Camera-type eye (tissue), 1 donor: ENCODE measurements around the gene XAGE2. TPM values are rescaled to one million over a fixed set of nuclear protein-coding genes. Genes with fewer than 3 reads are reported as not detected.

Source experiments
- total RNA-seq: library from RNA; depleted of rRNA; stranded (reverse); fragments of >200 nt; gene quantifications from one replicate; pipeline ENCODE4 v1.2.3, GENCODE V29; 2014

Gene XAGE2
- not detected for total RNA-seq

GRCh38 chrX:52368368-52369055 lies at the start of gene XAGE2:
TSS of gene XAGE2 (plus strand) at chrX:52369021. CDS start at chrX:52370015, 994 bp downstream.

Other genes starting within 250 kb of the XAGE2 start
- gene MAGED4, start 184.1 kb upstream of the XAGE2 start, total RNA-seq = 77.3 TPM
- not detected for gene XAGE1A, start 126.8 kb downstream of the XAGE2 start, total RNA-seq
- gene XAGE1B, start 148.0 kb downstream of the XAGE2 start, total RNA-seq = not detected